ENCODE data around the gene APEH.

GRCh38 chr3:49707113-49707480, 32.9 kb downstream of the APEH start:
- TF ChIP-seq CTCF (conservative IDR thresholded peaks at IDR 0.05), result no peak
- TF ChIP-seq ZFX (IDR thresholded peaks at IDR 0.05), result no peak

Data from C4-2B (cell line).